ENCODE results near the gene NACC2.
A peak's percentile ranks its signal among the peaks of the same experiment; 100 is the strongest.

The NACC2 gene

GRCh38 chr9:135989722-135990467 is 105.2 kb downstream of the NACC2 start:
- peak; percentile 57 for DNase-seq

GRCh38 chr9:135989157-135989556 is 105.9 kb downstream of the NACC2 start:
- no peak for DNase-seq

GRCh38 chr9:135988493-135988892 is 106.6 kb downstream of the NACC2 start:
- DNase-seq, result no peak

GRCh38 chr9:135987838-135988404 is 107.2 kb downstream of the NACC2 start:
- no peak for DNase-seq

GRCh38 chr9:135986605-135987004 is 108.5 kb downstream of the NACC2 start:
- DNase-seq, result no peak

GRCh38 chr9:135985889-135986288 is 109.2 kb downstream of the NACC2 start:
- no peak for DNase-seq

GRCh38 chr9:135985459-135985774 is 109.7 kb downstream of the NACC2 start:
- no peak for DNase-seq

- DNase-seq, result no peak
Observed at GRCh38 chr9:135984072-135984710, 110.9 kb downstream of the NACC2 start.

- no peak for DNase-seq
Observed at GRCh38 chr9:135983208-135984071, 111.6 kb downstream of the NACC2 start.

- no peak for DNase-seq
Observed at GRCh38 chr9:135982499-135983207, 112.4 kb downstream of the NACC2 start.

GRCh38 chr9:135980926-135981630 is 114.0 kb downstream of the NACC2 start:
- no peak for DNase-seq

GRCh38 chr9:135979547-135980166 is 115.4 kb downstream of the NACC2 start:
- DNase-seq, result no peak

GRCh38 chr9:135978642-135979546 is 116.2 kb downstream of the NACC2 start:
- no peak for DNase-seq

- DNase-seq, result no peak
Observed at GRCh38 chr9:135976944-135977343, 118.1 kb downstream of the NACC2 start.

- no peak for DNase-seq
Observed at GRCh38 chr9:135976531-135976930, 118.6 kb downstream of the NACC2 start.

- DNase-seq, result no peak
Observed at GRCh38 chr9:135975834-135976233, 119.3 kb downstream of the NACC2 start.

GRCh38 chr9:135974220-135974573 is 120.9 kb downstream of the NACC2 start:
- DNase-seq, result no peak

- peak; percentile 31 for DNase-seq
Observed at GRCh38 chr9:135973277-135974219, 121.5 kb downstream of the NACC2 start.

- DNase-seq, result no peak
Observed at GRCh38 chr9:135971892-135972291, 123.2 kb downstream of the NACC2 start.
